Panc1 (cell line): ENCODE results near the gene SH2D2A. TPM values are rescaled to one million over a fixed set of nuclear protein-coding genes. Genes with fewer than 3 reads are reported as not detected.
A peak's percentile ranks its signal among the peaks of the same experiment; 100 is the strongest.

ENCODE experiments used
- ATAC-seq: fragments of 200-7000 bp; cut with Tn5 transposase; 2 replicates; pipeline ENCODE4 v1.9.1; 2020; ENCODE audit warnings: mild to moderate bottlenecking, moderate library complexity
- BruUV-seq: library from RNA; stranded (reverse); fragments of 400-500 nt; replicated peaks from 2 replicates; lab custom pipeline; 2021; lab: Mats Ljungman, UMichigan
- CTCF ChIA-PET: fragments of 300-600 bp; sonication (Branson Sonifier 250); formaldehyde crosslinking; loops from one replicate; lab custom pipeline; 2022; ENCODE audit warnings: antibody characterized with exemption; lab: Charles Lee
- POLR2A ChIA-PET: fragments of 300-600 bp; sonication (Branson Sonifier 250); formaldehyde crosslinking; loops from one replicate; lab custom pipeline; 2022; ENCODE audit warnings: antibody characterized with exemption; lab: Charles Lee
- DNase-seq: peaks from one replicate; pipeline ENCODE4 v3.0.0-alpha.2; 2010; ENCODE audit warnings: low read depth, low spot score
- H3K27ac ChIP-seq: 2 replicates; pipeline ENCODE4 v1.5.1; 2011; ENCODE audit warnings: mild to moderate bottlenecking, low read length, inconsistent platforms
- H3K27me3 ChIP-seq: fragments of 200-500 bp; sonication (Bioruptor generic); 2 replicates; pipeline ENCODE4 v1.6.0; 2014; ENCODE audit warnings: low read length, inconsistent platforms; ENCODE audit not compliant: control insufficient read depth, insufficient read depth
- H3K36me3 ChIP-seq: fragments of 200-500 bp; sonication (Bioruptor generic); 2 replicates; pipeline ENCODE4 v1.5.1; 2014; ENCODE audit warnings: inconsistent platforms, mild to moderate bottlenecking, low read length, moderate library complexity; ENCODE audit not compliant: control insufficient read depth, insufficient read depth
- H3K4me1 ChIP-seq: 2 replicates; pipeline ENCODE4 v1.5.1; 2011; ENCODE audit warnings: inconsistent platforms, mild to moderate bottlenecking, low read length, moderate library complexity; ENCODE audit not compliant: control insufficient read depth, insufficient read depth
- H3K4me3 ChIP-seq, 2 experiments: 2 replicates each; pipeline ENCODE4 v1.5.1; 2011 to 2012; ENCODE audit warnings: low read depth in 2 of 2, low read length in 2 of 2, mild to moderate bottlenecking in 2 of 2, inconsistent platforms in 1 of 2, moderate library complexity in 1 of 2
- H3K9me3 ChIP-seq: fragments of 200-500 bp; sonication (Bioruptor generic); 2 replicates; pipeline ENCODE4 v1.5.1; 2014; ENCODE audit warnings: low read depth, mild to moderate bottlenecking, inconsistent platforms, low read length, moderate library complexity; ENCODE audit not compliant: control insufficient read depth, insufficient read depth
- CTCF ChIP-seq: fragments of 450-650 bp; IDR thresholded peaks from 2 replicates; pipeline ENCODE4 v1.5.1; 2017; ENCODE audit warnings: mild to moderate bottlenecking
- POLR2AphosphoS5 ChIP-seq: IDR thresholded peaks from 2 replicates; pipeline ENCODE4 v1.6.1; 2012; ENCODE audit warnings: mild to moderate bottlenecking, low read depth, low read length, moderate library complexity
- REST ChIP-seq, 2 experiments: IDR thresholded peaks; 2 replicates each; pipeline ENCODE4 v1.6.1; 2011 to 2012; ENCODE audit warnings: low read depth in 2 of 2, control low read depth in 1 of 2, low read length in 1 of 2, mild to moderate bottlenecking in 1 of 2, moderate library complexity in 1 of 2; ENCODE audit not compliant: insufficient read depth in 1 of 2
- SIN3A ChIP-seq: IDR thresholded peaks from 2 replicates; pipeline ENCODE4 v1.6.1; 2012; ENCODE audit warnings: low read depth, mild to moderate bottlenecking, low read length, moderate library complexity, borderline replicate concordance; ENCODE audit not compliant: insufficient read depth
- TCF7L2 ChIP-seq: IDR thresholded peaks from 2 replicates; pipeline ENCODE4 v1.6.1; 2011; ENCODE audit warnings: mild to moderate bottlenecking, low read depth, low read length, inconsistent platforms
- in situ Hi-C: cut with HindIII; loops from 2 replicates; pipeline ENCODE4 v1.10.0; 2016; ENCODE audit warnings: low sequenced_read_pairs, low pct_unique_long_range_greater_than_20kb
- intact Hi-C: fragments of 100-400 bp; cut with micrococcal nuclease; formaldehyde crosslinking; loops from one replicate; pipeline ENCODE4 v1.10.0; 2022; ENCODE audit not compliant: unreplicated experiment
- total RNA-seq: library from RNA; stranded (reverse); gene quantifications from one replicate; pipeline ENCODE4 v1.2.1, GENCODE V29; 2021; ENCODE audit not compliant: unreplicated experiment

SH2D2A gene
- total RNA-seq, 1 experiment from 2014 or later: 0.69 TPM

- H3K9me3 ChIP-seq: no peaks in the 10 kb centered on the region
- BruUV-seq: TSS peak; percentile 37
- H3K27me3 ChIP-seq: no peaks in the 10 kb centered on the region
- in situ Hi-C loops (no loop called here), intact Hi-C loops (no loop called here)
- DNase-seq (no peak), ATAC-seq (no peak)
- CTCF ChIA-PET: no interaction called here
- no peak overlapping the region for H3K4me3 ChIP-seq
- H3K27ac ChIP-seq: no peak overlapping the region
- H3K36me3 ChIP-seq: no peaks in the 10 kb centered on the region; the same call in 1 of the 2 replicates
- H3K4me1 ChIP-seq: 0 out of 2 replicates have a peak, but pooled peaks cover 5% of the 10 kb centered on the region
- TF ChIP-seq SIN3A (no peak), CTCF (no peak), POLR2AphosphoS5 (no peak), TCF7L2 (no peak), REST (IDR thresholded peaks at IDR 0.05; ENCODE audit: insufficient read depth in 1 of 2, low read depth in 2 of 2, low read length in 1 of 2) (no peak)
- POLR2A ChIA-PET: no interaction called here
Measured at GRCh38 chr1:156781585-156782186, 35.0 kb downstream of the SH2D2A start.

- in situ Hi-C loops (no loop called here), intact Hi-C loops (no loop called here)
- peaks cover 8% of the 10 kb centered on the region; the same call in 1 of the 2 replicates for H3K4me1 ChIP-seq
- no peak overlapping the region for H3K4me3 ChIP-seq
- no peak overlapping the region for H3K27ac ChIP-seq
- POLR2A ChIA-PET: no interaction called here
- no peak for TF ChIP-seq CTCF
- no peak for TF ChIP-seq SIN3A
- no peak for TF ChIP-seq REST (IDR thresholded peaks at IDR 0.05; ENCODE audit: insufficient read depth in 1 of 2, low read depth in 2 of 2, low read length in 1 of 2)
- no peak for TF ChIP-seq TCF7L2
- ATAC-seq: no peak
- H3K9me3 ChIP-seq: no peaks in the 10 kb centered on the region
- CTCF ChIA-PET: no interaction called here
- BruUV-seq: no TSS peak
- H3K27me3 ChIP-seq: no peaks in the 10 kb centered on the region
- no peak for DNase-seq
- no peaks in the 10 kb centered on the region for H3K36me3 ChIP-seq
Measured at GRCh38 chr1:156777573-156777972, 39.1 kb downstream of the SH2D2A start.
